Thoracic aorta (tissue), 2 donors: ENCODE measurements around the gene MEPCE. TPM values are rescaled to one million over a fixed set of nuclear protein-coding genes. Genes with fewer than 3 reads are reported as not detected.
"Not testable (repeated sequence)": the region's sequence is repeated elsewhere in the genome, so short reads cannot be mapped to it uniquely, and the experiment has no call there.

Experiments
- ATAC-seq: fragments of 150-250 bp; one replicate; pipeline ENCODE4 v1.8.0; 2017; ENCODE audit warnings: low read depth; ENCODE audit not compliant: insufficient number of reproducible peaks, low FRiP score
- DNase-seq: peaks from one replicate; pipeline ENCODE4 v3.0.0-alpha.2; 2020; ENCODE audit warnings: low spot score
- H3K27ac ChIP-seq, 2 donors: fragments of 200-600 bp; sonication (generic); 1 replicate in 1 of 2; 2 replicates in 1 of 2; pipeline ENCODE4 v1.5.1; 2016; ENCODE audit warnings: mild to moderate bottlenecking in 2 of 2, moderate library complexity in 2 of 2
- H3K27me3 ChIP-seq: fragments of 200-600 bp; sonication (generic); replicated peaks from 2 replicates; pipeline ENCODE4 v1.6.0; 2016; ENCODE audit warnings: mild to moderate bottlenecking; ENCODE audit not compliant: insufficient read depth
- H3K36me3 ChIP-seq: fragments of 200-600 bp; sonication (generic); one replicate; pipeline ENCODE4 v1.5.1; 2016
- H3K4me1 ChIP-seq, 2 donors: fragments of 200-600 bp; sonication (generic); 1 replicate in 1 of 2; 2 replicates in 1 of 2; pipeline versions ENCODE4 v1.5.1 to v1.6.0; 2016; ENCODE audit warnings: low read depth in 2 of 2, mild to moderate bottlenecking in 1 of 2; ENCODE audit not compliant: control insufficient read depth in 1 of 2
- H3K4me3 ChIP-seq: fragments of 200-600 bp; sonication (generic); 2 replicates; pipeline ENCODE4 v1.5.1; 2016; ENCODE audit warnings: mild to moderate bottlenecking
- H3K9me3 ChIP-seq: fragments of 200-600 bp; sonication (generic); 2 replicates; pipeline ENCODE4 v1.5.1; 2016
- CTCF ChIP-seq: fragments of 200-600 bp; sonication (generic); IDR thresholded peaks from one replicate; pipeline ENCODE4 v1.5.1; 2019; ENCODE audit warnings: antibody characterized with exemption
- total RNA-seq, 2 donors: library from RNA; depleted of rRNA; stranded (reverse); fragments of >200 nt; gene quantifications; one replicate each; pipeline versions ENCODE4 v1.1.0 to v1.2.3, GENCODE V29; 2016

Gene MEPCE
- total RNA-seq, 2 donors from 2014 or later = 27.2 to 27.8 TPM

- ATAC-seq (no peak), DNase-seq (no peak)
- Histone ChIP-seq H3K9me3 (no peaks in the 10 kb centered on the region), H3K27ac (no peak overlapping the region), H3K4me1 (no peaks in the 10 kb centered on the region), H3K36me3 (no peaks in the 10 kb centered on the region), H3K4me3 (no peak overlapping the region), H3K27me3 (no peaks in the 10 kb centered on the region)
- no peak for TF ChIP-seq CTCF
Measured at GRCh38 chr7:100441641-100442535, 12.3 kb downstream of the MEPCE start.

- no peak for TF ChIP-seq CTCF
- Histone ChIP-seq H3K27ac (no peak overlapping the region), H3K4me3 (no peak overlapping the region), H3K27me3 (no peaks in the 10 kb centered on the region), H3K9me3 (no peaks in the 10 kb centered on the region), H3K4me1 (no peaks in the 10 kb centered on the region), H3K36me3 (no peaks in the 10 kb centered on the region)
- DNase-seq (no peak), ATAC-seq (no peak)
Measured at GRCh38 chr7:100443096-100443840, 13.6 kb downstream of the MEPCE start.

GRCh38 chr7:100444311-100445278, 15.0 kb downstream of the MEPCE start:
- no peaks in the 10 kb centered on the region for H3K36me3 ChIP-seq
- no peak overlapping the region for H3K4me3 ChIP-seq
- no peak overlapping the region for H3K27ac ChIP-seq
- H3K27me3 ChIP-seq = no peaks in the 10 kb centered on the region
- TF ChIP-seq CTCF = no peak
- DNase-seq (no peak), ATAC-seq (peak; percentile 33)
- no peaks in the 10 kb centered on the region for H3K9me3 ChIP-seq
- H3K4me1 ChIP-seq = no peaks in the 10 kb centered on the region

GRCh38 chr7:100446040-100446439, 16.4 kb downstream of the MEPCE start:
- Histone ChIP-seq H3K27ac (no peak overlapping the region), H3K27me3 (no peaks in the 10 kb centered on the region), H3K36me3 (no peaks in the 10 kb centered on the region), H3K4me1 (peaks cover 0 to 13% of the 10 kb centered on the region in 2 donors), H3K9me3 (no peaks in the 10 kb centered on the region), H3K4me3 (no peak overlapping the region)
- ATAC-seq (no peak), DNase-seq (no peak)
- TF ChIP-seq CTCF = no peak

- H3K4me3 ChIP-seq, H3K27me3 ChIP-seq, H3K9me3 ChIP-seq, DNase-seq, H3K27ac ChIP-seq, H3K36me3 ChIP-seq, ATAC-seq: not testable (repeated sequence)
- peaks cover 0 to 13% of the 10 kb centered on the region in 2 donors for H3K4me1 ChIP-seq
Measured at GRCh38 chr7:100447363-100447762, 17.7 kb downstream of the MEPCE start.
